Measurements from ENCODE around the gene PRLH. TPM values are rescaled to one million over a fixed set of nuclear protein-coding genes. Genes with fewer than 3 reads are reported as not detected.
A peak's percentile ranks its signal among the peaks of the same experiment; 100 is the strongest.

Gene PRLH
- total and polyA plus RNA-seq, 2 of the 13 experiments (the other 11 are each of a cell fraction or from before 2014, with no cell fraction given), result not detected

- TF ChIP-seq ZNF687 (CRISPR knock-in tag; IDR thresholded peaks at IDR 0.05) (peak; percentile 98), FOXK1 (CRISPR knock-in tag; IDR thresholded peaks at IDR 0.05; ENCODE audit: borderline replicate concordance, low read depth) (peak; percentile 60; the same call in 1 of the 2 replicates), GRHL1 (CRISPR knock-in tag; conservative IDR thresholded peaks at IDR 0.05) (no peak), ZBTB49 (CRISPR knock-in tag; IDR thresholded peaks at IDR 0.05; ENCODE audit: borderline replicate concordance) (no peak), RORA (CRISPR knock-in tag; IDR thresholded peaks at IDR 0.05) (no peak), ZNF343 (CRISPR knock-in tag; IDR thresholded peaks at IDR 0.05) (peak; percentile 33; the same call in 1 of the 2 replicates), SKIL (CRISPR knock-in tag; IDR thresholded peaks at IDR 0.05; ENCODE audit: borderline replicate concordance) (peak; percentile 100), HNRNPK (IDR thresholded peaks at IDR 0.05; ENCODE audit: low read depth, low read length, poor library complexity, severe bottlenecking) (no peak), ZNF609 (CRISPR knock-in tag; IDR thresholded peaks at IDR 0.05; ENCODE audit: borderline replicate concordance) (peak; percentile 96), ZNF33B (CRISPR knock-in tag; IDR thresholded peaks at IDR 0.05) (0 out of 2 replicates have a peak, but pooled peaks have one; percentile 80), TBL1XR1 (IDR thresholded peaks at IDR 0.05; ENCODE audit: borderline replicate concordance, low read length, partially characterized antibody) (peak; percentile 67)
Measured at GRCh38 chr2:237585590-237586221, 19.3 kb downstream of the PRLH start (continued).
